22Rv1 (cell line): Measurements from ENCODE around the gene MED6.

Source experiments
- ZFX ChIP-seq: fragments of 450-650 bp; IDR thresholded peaks from 2 replicates; pipeline ENCODE4 v1.6.1; 2017; ENCODE audit warnings: antibody characterized with exemption, borderline replicate concordance
- TF ChIP-seq, protein P1 (sequence below): fragments of 450-650 bp; IDR thresholded peaks from 2 replicates; pipeline ENCODE4 v1.5.1; 2017; ENCODE audit warnings: mild to moderate bottlenecking

DNA sequence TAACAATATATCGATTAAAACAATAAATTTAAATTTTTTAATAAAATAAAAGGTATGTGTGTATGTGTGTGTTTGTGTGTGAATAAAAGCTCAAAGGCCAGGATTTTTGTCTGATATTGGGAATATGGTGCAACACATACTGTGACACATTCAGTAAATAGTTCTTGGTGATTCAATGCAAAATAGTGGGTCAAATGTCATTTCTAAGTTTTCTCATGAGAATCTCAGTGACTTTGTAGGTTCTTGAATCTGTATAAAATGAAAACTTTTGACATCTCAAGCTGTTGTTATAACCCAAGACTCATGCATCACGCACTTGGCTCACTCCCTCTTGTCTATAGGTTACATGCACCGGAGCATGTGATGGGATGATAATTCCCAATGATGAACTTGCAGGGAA, 16.2 kb upstream of the MED6 start:
- TF ChIP-seq, protein P1, sequence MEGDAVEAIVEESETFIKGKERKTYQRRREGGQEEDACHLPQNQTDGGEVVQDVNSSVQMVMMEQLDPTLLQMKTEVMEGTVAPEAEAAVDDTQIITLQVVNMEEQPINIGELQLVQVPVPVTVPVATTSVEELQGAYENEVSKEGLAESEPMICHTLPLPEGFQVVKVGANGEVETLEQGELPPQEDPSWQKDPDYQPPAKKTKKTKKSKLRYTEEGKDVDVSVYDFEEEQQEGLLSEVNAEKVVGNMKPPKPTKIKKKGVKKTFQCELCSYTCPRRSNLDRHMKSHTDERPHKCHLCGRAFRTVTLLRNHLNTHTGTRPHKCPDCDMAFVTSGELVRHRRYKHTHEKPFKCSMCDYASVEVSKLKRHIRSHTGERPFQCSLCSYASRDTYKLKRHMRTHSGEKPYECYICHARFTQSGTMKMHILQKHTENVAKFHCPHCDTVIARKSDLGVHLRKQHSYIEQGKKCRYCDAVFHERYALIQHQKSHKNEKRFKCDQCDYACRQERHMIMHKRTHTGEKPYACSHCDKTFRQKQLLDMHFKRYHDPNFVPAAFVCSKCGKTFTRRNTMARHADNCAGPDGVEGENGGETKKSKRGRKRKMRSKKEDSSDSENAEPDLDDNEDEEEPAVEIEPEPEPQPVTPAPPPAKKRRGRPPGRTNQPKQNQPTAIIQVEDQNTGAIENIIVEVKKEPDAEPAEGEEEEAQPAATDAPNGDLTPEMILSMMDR = no peak
- no peak for TF ChIP-seq ZFX
